ENCODE results near the gene CEP19. TPM values are rescaled to one million over a fixed set of nuclear protein-coding genes. Genes with fewer than 3 reads are reported as not detected.

The CEP19 gene
- total RNA-seq, 1 experiment from 2014 or later: 1.3 TPM

- no CpG with 5 or more reads among the region's 13 CpGs for WGBS (ENCODE audit: extremely low coverage, insufficient read length, low lambda C conversion rate)
These were observed 50.0 kb downstream of the CEP19 start for GRCh38 chr3:196662033-196662432.

More at GRCh38 chr3:196662033-196662432, 50.0 kb downstream of the CEP19 start:
- Histone ChIP-seq H3K79me2 (ENCODE audit: insufficient read depth, low read length) (no peaks in the 10 kb centered on the region), H3K79me1 (ENCODE audit: insufficient read depth, low read depth, low read length, poor library complexity, severe bottlenecking) (no peaks in the 10 kb centered on the region), H3K4me2 (ENCODE audit: insufficient read depth, insufficient read length, low read length) (no peak overlapping the region), H3K4me1 (ENCODE audit: insufficient read depth, low read length) (peaks cover 6% of the 10 kb centered on the region; the same call in 1 of the 2 replicates), H2BK12ac (ENCODE audit: insufficient read length, low read depth, low read length) (no peak overlapping the region), H4K5ac (ENCODE audit: insufficient read length, low read depth, low read length) (no peak overlapping the region), H3K23me2 (ENCODE audit: insufficient read length, low read depth, low read length, poor library complexity, severe bottlenecking) (no peaks in the 10 kb centered on the region), H3K18ac (ENCODE audit: insufficient read length, low read depth, low read length) (no peak overlapping the region), H4K20me1 (ENCODE audit: control insufficient read depth, insufficient read depth, insufficient read length) (no peaks in the 10 kb centered on the region), H2AFZ (ENCODE audit: low read length) (no peak overlapping the region), H2BK120ac (ENCODE audit: low read depth, low read length, poor library complexity, severe bottlenecking) (no peak overlapping the region), H3K56ac (ENCODE audit: insufficient read length, low read depth, low read length) (no peak overlapping the region), H3K9me3 (ENCODE audit: control insufficient read depth, low read depth, low read length) (no peaks in the 10 kb centered on the region), H2AK5ac (ENCODE audit: insufficient read length, low read length) (no peak overlapping the region), H3K14ac (ENCODE audit: insufficient read depth, low read length) (no peak overlapping the region), H4K8ac (replicated peaks; ENCODE audit: insufficient read length, low read depth, low read length) (no peak overlapping the region), H3K23ac (ENCODE audit: insufficient read length, low read depth, low read length) (no peak overlapping the region), H3T11ph (ENCODE audit: low read length) (no peak overlapping the region), H2BK5ac (ENCODE audit: insufficient read length, low read length) (no peak overlapping the region), H3K27ac (ENCODE audit: insufficient read length, low read depth, low read length) (no peak overlapping the region), H3K9ac (ENCODE audit: extremely low read depth, insufficient read length, low read length) (no peak overlapping the region), H2BK20ac (ENCODE audit: low read depth, low read length, poor library complexity, severe bottlenecking) (no peak overlapping the region), H3K4ac (ENCODE audit: low read depth, low read length) (no peak overlapping the region), H2BK15ac (ENCODE audit: low read depth, low read length) (no peak overlapping the region), H3K27me3 (ENCODE audit: insufficient read depth, low read length) (no peaks in the 10 kb centered on the region), H4K91ac (ENCODE audit: insufficient read length, low read depth, low read length) (no peak overlapping the region)
- no peak for DNase-seq
- Mint-ChIP-seq H3K4me3 (no peak overlapping the region), H3K36me3 (ENCODE audit: insufficient read depth in 1 of 3, low read depth in 3 of 3) (no peaks in the 10 kb centered on the region), H3K9me3 (no peaks in the 10 kb centered on the region; a peak in 1 of 5 replicates), H3K4me1 (peaks cover 18 to 33% of the 10 kb centered on the region in 2 experiments), H3K27me3 (ENCODE audit: low read depth) (no peaks in the 10 kb centered on the region; the same call in none of the 2 replicates), H3K27ac (peak overlapping the region in 1 of 3 experiments; percentile 52; a peak in 2 of 7 replicates)
- TF ChIP-seq CTCF (conservative IDR thresholded peaks at IDR 0.05): no peak
